Progenitor cell of endocrine pancreas (in vitro differentiated cells): ENCODE results near the gene IER3. TPM values are rescaled to one million over a fixed set of nuclear protein-coding genes. Genes with fewer than 3 reads are reported as not detected.

Experiments used
- DNase-seq: peaks from one replicate; pipeline ENCODE4 v3.0.0; 2021; ENCODE audit warnings: low spot score; ENCODE audit not compliant: unreplicated experiment
- H3K27ac Mint-ChIP-seq: 2 replicates; pipeline ENCODE4 v1.8.0; 2021; ENCODE audit warnings: mild to moderate bottlenecking, moderate library complexity, mixed read lengths
- H3K27me3 Mint-ChIP-seq: 2 replicates; pipeline ENCODE4 v1.8.0; 2021; ENCODE audit warnings: mixed read lengths
- H3K36me3 Mint-ChIP-seq: 2 replicates; pipeline ENCODE4 v1.8.0; 2022; ENCODE audit warnings: mixed read lengths; ENCODE audit not compliant: insufficient read depth
- H3K4me1 Mint-ChIP-seq: 2 replicates; pipeline ENCODE4 v1.8.0; 2021; ENCODE audit warnings: low read depth, mixed read lengths
- H3K4me3 Mint-ChIP-seq: 2 replicates; pipeline ENCODE4 v1.8.0; 2021; ENCODE audit warnings: low read depth, mild to moderate bottlenecking, moderate library complexity, mixed read lengths
- H3K9me3 Mint-ChIP-seq: 2 replicates; pipeline ENCODE4 v1.8.0; 2021; ENCODE audit warnings: low read depth, mixed read lengths
- CTCF ChIP-seq: fragments of 200-600 bp; sonication (generic); IDR thresholded peaks from one replicate; pipeline ENCODE4 v1.5.0; 2021; ENCODE audit warnings: antibody characterized with exemption, mild to moderate bottlenecking; ENCODE audit not compliant: unreplicated experiment
- total RNA-seq: library from RNA; stranded (reverse); gene quantifications from 2 replicates; pipeline ENCODE4 v1.2.1, GENCODE V29; 2021

Gene IER3
- total RNA-seq, 1 donor from 2014 or later = 23.2 TPM

- Mint-ChIP-seq H3K27ac (no peak overlapping the region), H3K36me3 (peaks cover 5% of the 10 kb centered on the region), H3K4me3 (no peak overlapping the region), H3K27me3 (no peaks in the 10 kb centered on the region), H3K4me1 (peaks cover 8% of the 10 kb centered on the region), H3K9me3 (no peaks in the 10 kb centered on the region)
- no peak for DNase-seq
- TF ChIP-seq CTCF = no peak
Observed at GRCh38 chr6:30696432-30696831, 47.9 kb downstream of the IER3 start.

Other genes starting within 250 kb of the IER3 start
- 75.2 and 81.9 TPM in 2 replicates for gene GNL1, start 188.1 kb downstream of the IER3 start, total RNA-seq
- gene PRR3, start 187.3 kb downstream of the IER3 start, total RNA-seq = 16.6 and 19.7 TPM in 2 replicates
- 72.0 and 78.7 TPM in 2 replicates for gene ABCF1, start 173.1 kb downstream of the IER3 start, total RNA-seq
- 141 and 142 TPM in 2 replicates for gene PPP1R10, start 127.3 kb downstream of the IER3 start, total RNA-seq
- 27.5 and 28.2 TPM in 2 replicates for gene MRPS18B, start 126.7 kb downstream of the IER3 start, total RNA-seq
- 71.2 and 74.2 TPM in 2 replicates for gene ATAT1, start 117.7 kb downstream of the IER3 start, total RNA-seq
- 18.8 and 19.5 TPM in 2 replicates for gene C6orf136, start 97.4 kb downstream of the IER3 start, total RNA-seq
- gene DHX16, start 71.5 kb downstream of the IER3 start, total RNA-seq = 30.0 and 31.0 TPM in 2 replicates
- gene PPP1R18, start 57.9 kb downstream of the IER3 start, total RNA-seq = 22.5 and 25.4 TPM in 2 replicates
- gene NRM, start 53.6 kb downstream of the IER3 start, total RNA-seq = 35.5 and 37.9 TPM in 2 replicates
- gene MDC1, start 27.3 kb downstream of the IER3 start, total RNA-seq = 58.5 and 67.6 TPM in 2 replicates
- 1,227 and 1,272 TPM in 2 replicates for gene TUBB, start 24.2 kb downstream of the IER3 start, total RNA-seq
- gene FLOT1, start 1.9 kb downstream of the IER3 start, total RNA-seq = 111 and 115 TPM in 2 replicates
- 154 and 163 TPM in 2 replicates for gene DDR1, start 140.0 kb upstream of the IER3 start, total RNA-seq
- gene GTF2H4, start 163.7 kb upstream of the IER3 start, total RNA-seq = 73.0 and 74.7 TPM in 2 replicates
- gene VARS2, start 169.7 kb upstream of the IER3 start, total RNA-seq = 56.3 and 58.0 TPM in 2 replicates
- 1.0 and 2.6 TPM in 2 replicates for gene SFTA2, start 187.6 kb upstream of the IER3 start, total RNA-seq
- 0.05 TPM in 1 of 2 replicates, not detected in the other for gene MUCL3, start 196.4 kb upstream of the IER3 start, total RNA-seq
- not detected in 2 replicates for gene MUC21, start 239.2 kb upstream of the IER3 start, total RNA-seq